Suprapubic skin (tissue), 4 donors: Measurements from ENCODE around the gene PHLDB2. TPM values are rescaled to one million over a fixed set of nuclear protein-coding genes. Genes with fewer than 3 reads are reported as not detected.

ENCODE experiments used
- DNase-seq, 2 donors: peaks; one replicate each; pipeline ENCODE4 v3.0.0-alpha.2; 2019; ENCODE audit warnings: low spot score in 2 of 2
- H3K27ac ChIP-seq: fragments of 200-600 bp; sonication (generic); one replicate; pipeline ENCODE4 v1.5.1; 2019
- H3K27me3 ChIP-seq: fragments of 200-600 bp; sonication (generic); one replicate; pipeline ENCODE4 v1.5.1; 2019
- H3K36me3 ChIP-seq: fragments of 200-600 bp; sonication (generic); one replicate; pipeline ENCODE4 v1.5.1; 2019
- H3K4me1 ChIP-seq: fragments of 200-600 bp; sonication (generic); one replicate; pipeline ENCODE4 v1.5.1; 2019
- H3K4me3 ChIP-seq: fragments of 200-600 bp; sonication (generic); one replicate; pipeline ENCODE4 v1.5.1; 2019; ENCODE audit warnings: mild to moderate bottlenecking
- H3K9me3 ChIP-seq: fragments of 200-600 bp; sonication (generic); one replicate; pipeline ENCODE4 v1.5.1; 2019
- EP300 ChIP-seq: sonication (generic); formaldehyde crosslinking; IDR thresholded peaks from one replicate; pipeline ENCODE4 v1.6.1; 2017; ENCODE audit warnings: antibody characterized with exemption
- POLR2A ChIP-seq, 2 donors: fragments of 450-650 bp; IDR thresholded peaks; one replicate each; pipeline ENCODE4 v1.6.1; 2017; ENCODE audit warnings: antibody characterized with exemption in 2 of 2, mild to moderate bottlenecking in 2 of 2, moderate library complexity in 2 of 2
- POLR2AphosphoS5 ChIP-seq, 3 donors: sonication (generic); formaldehyde crosslinking; IDR thresholded peaks; one replicate each; pipeline ENCODE4 v1.6.1; 2017; ENCODE audit warnings: antibody characterized with exemption in 3 of 3
- WGBS: methylation state at CpG from one replicate; pipeline ENCODE4 v1.1.5; 2018; 5-methylcytosine and 5-hydroxymethylcytosine counted together
- total RNA-seq, 4 donors: library from RNA; depleted of rRNA; stranded (reverse); fragments of >200 nt; gene quantifications; one replicate each; pipeline ENCODE4 v1.1.0, GENCODE V29; 2016
- TF ChIP-seq, protein P1 (sequence below), 2 donors: fragments of 200-600 bp in 1 of 2; fragments of 450-650 bp in 1 of 2; sonication (generic) in 1 of 2; IDR thresholded peaks; one replicate each; pipeline ENCODE4 v1.5.1; 2016 to 2019; ENCODE audit warnings: antibody characterized with exemption in 2 of 2, mild to moderate bottlenecking in 1 of 2, moderate library complexity in 1 of 2

The PHLDB2 gene
- total RNA-seq, 4 donors from 2014 or later = 39.8 to 107 (median 60.7) TPM

DNA sequence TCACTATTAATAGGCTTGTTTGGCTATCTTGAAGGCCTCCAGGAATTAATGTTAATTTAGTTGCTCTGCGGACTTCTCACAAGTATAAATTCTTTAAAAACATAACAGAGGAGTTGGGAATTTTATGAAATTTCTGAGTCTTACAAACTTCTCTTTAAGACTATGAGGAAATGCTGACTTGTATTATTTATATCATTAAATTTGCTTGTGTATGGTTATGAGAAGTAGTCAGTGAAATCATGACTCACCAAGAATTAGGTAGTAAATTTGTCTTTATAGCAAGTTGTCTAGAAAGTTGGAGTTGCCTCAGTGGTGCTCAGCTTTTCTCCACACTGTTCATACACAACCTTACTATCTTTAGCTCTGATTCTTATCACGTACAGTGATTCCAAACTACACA is 26.5 kb downstream of the PHLDB2 start:
- TF ChIP-seq EP300 (no peak), POLR2A (IDR thresholded peaks at IDR 0.05) (no peak), POLR2AphosphoS5 (IDR thresholded peaks at IDR 0.05) (no peak)
- TF ChIP-seq, protein P1, sequence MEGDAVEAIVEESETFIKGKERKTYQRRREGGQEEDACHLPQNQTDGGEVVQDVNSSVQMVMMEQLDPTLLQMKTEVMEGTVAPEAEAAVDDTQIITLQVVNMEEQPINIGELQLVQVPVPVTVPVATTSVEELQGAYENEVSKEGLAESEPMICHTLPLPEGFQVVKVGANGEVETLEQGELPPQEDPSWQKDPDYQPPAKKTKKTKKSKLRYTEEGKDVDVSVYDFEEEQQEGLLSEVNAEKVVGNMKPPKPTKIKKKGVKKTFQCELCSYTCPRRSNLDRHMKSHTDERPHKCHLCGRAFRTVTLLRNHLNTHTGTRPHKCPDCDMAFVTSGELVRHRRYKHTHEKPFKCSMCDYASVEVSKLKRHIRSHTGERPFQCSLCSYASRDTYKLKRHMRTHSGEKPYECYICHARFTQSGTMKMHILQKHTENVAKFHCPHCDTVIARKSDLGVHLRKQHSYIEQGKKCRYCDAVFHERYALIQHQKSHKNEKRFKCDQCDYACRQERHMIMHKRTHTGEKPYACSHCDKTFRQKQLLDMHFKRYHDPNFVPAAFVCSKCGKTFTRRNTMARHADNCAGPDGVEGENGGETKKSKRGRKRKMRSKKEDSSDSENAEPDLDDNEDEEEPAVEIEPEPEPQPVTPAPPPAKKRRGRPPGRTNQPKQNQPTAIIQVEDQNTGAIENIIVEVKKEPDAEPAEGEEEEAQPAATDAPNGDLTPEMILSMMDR (IDR thresholded peaks at IDR 0.05) = no peak
- WGBS = 92% methylated on average over 2 of the region's 2 CpGs
- H3K4me3 ChIP-seq = no peak overlapping the region
- no peak for DNase-seq
- peaks cover 10% of the 10 kb centered on the region for H3K36me3 ChIP-seq
- H3K9me3 ChIP-seq = peaks cover 6% of the 10 kb centered on the region
- no peaks in the 10 kb centered on the region for H3K27me3 ChIP-seq
- H3K4me1 ChIP-seq = no peaks in the 10 kb centered on the region
- no peak overlapping the region for H3K27ac ChIP-seq

GRCh38 chr3:111890051-111890580 is 31.1 kb downstream of the PHLDB2 start:
- Histone ChIP-seq H3K36me3 (peaks cover 1% of the 10 kb centered on the region), H3K27ac (no peak overlapping the region), H3K9me3 (no peaks in the 10 kb centered on the region), H3K27me3 (no peaks in the 10 kb centered on the region), H3K4me3 (no peak overlapping the region), H3K4me1 (no peaks in the 10 kb centered on the region)
- WGBS = 56% methylated on average over 5 of the region's 5 CpGs
- no peak for DNase-seq
- TF ChIP-seq POLR2A (IDR thresholded peaks at IDR 0.05) = no peak
- no peak for TF ChIP-seq POLR2AphosphoS5 (IDR thresholded peaks at IDR 0.05)

DNA sequence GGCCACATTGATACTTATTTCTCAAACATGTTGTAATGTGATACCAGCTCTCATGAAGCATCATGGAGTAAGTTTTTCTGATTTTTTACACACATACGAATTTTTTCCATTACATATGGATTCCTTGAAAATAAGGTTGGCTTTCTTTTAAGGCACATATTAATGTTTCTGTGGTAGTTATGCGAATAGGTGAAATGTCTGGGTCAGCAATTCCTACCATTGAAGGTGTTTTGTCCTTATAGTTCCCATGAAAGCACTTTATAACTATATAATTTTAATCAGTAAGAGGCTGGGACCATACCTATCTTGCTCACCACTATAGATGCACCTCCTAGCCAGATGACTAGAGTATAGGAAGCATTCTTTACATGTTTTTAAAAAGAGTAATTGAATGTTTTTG is 33.0 kb downstream of the PHLDB2 start:
- WGBS = 94% methylated on average over 2 of the region's 2 CpGs
- no peaks in the 10 kb centered on the region for H3K9me3 ChIP-seq
- TF ChIP-seq, protein P1 (IDR thresholded peaks at IDR 0.05) = no peak
- no peak overlapping the region for H3K27ac ChIP-seq
- H3K36me3 ChIP-seq = no peaks in the 10 kb centered on the region
- H3K4me3 ChIP-seq = no peak overlapping the region
- no peaks in the 10 kb centered on the region for H3K27me3 ChIP-seq
- H3K4me1 ChIP-seq = no peaks in the 10 kb centered on the region
- no peak for DNase-seq

DNA sequence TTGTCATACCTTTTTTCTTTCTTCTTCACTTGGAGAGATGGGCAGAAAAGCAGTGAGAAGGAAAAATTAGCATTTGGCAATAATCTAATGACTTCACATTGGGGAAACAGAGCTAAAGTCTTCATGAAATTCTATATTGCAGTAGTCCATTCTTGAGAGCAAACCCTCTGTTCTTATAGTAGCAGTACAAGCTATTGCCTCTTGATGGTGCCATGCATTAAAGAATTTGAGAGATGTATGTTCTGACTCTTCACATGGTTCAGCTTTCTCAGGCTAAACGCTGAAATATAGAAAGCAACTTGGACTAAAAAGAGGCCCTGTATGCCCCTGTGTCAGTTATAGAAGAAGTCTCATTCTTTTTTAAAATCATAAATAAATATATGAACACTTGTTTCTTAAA is 36.0 kb downstream of the PHLDB2 start:
- Histone ChIP-seq H3K9me3 (no peaks in the 10 kb centered on the region), H3K27me3 (no peaks in the 10 kb centered on the region), H3K4me1 (no peaks in the 10 kb centered on the region), H3K36me3 (no peaks in the 10 kb centered on the region), H3K4me3 (no peak overlapping the region), H3K27ac (no peak overlapping the region)
- no peak for DNase-seq
- TF ChIP-seq POLR2A (IDR thresholded peaks at IDR 0.05) (no peak), POLR2AphosphoS5 (IDR thresholded peaks at IDR 0.05) (no peak), EP300 (no peak)
- TF ChIP-seq, protein P1 (IDR thresholded peaks at IDR 0.05) = no peak
- WGBS = 47% methylated on average over 1 of the region's 1 CpG

DNA sequence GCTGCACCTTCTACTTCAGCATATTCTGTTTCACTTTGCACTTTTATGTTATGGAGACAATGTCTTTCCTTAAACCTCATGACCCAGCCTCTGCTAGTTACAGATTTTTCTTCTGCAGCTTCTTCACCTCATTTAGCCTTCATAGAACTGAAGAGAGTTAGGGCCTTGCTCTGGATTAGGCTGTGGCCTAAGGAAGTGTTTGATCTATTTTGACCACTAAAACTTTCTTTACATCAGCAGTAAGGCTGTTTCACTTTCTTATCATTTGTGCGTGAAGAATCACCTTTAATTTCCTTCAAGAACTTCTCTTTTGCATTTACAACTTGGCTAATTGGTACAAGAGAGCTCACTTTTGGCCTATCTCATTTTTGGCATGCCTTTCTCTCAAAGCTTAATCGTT is 40.9 kb downstream of the PHLDB2 start:
- DNase-seq = no peak
- Histone ChIP-seq H3K4me1 (no peaks in the 10 kb centered on the region), H3K27me3 (no peaks in the 10 kb centered on the region), H3K4me3 (no peak overlapping the region), H3K9me3 (no peaks in the 10 kb centered on the region), H3K36me3 (no peaks in the 10 kb centered on the region), H3K27ac (no peak overlapping the region)
- no peak for TF ChIP-seq POLR2A (IDR thresholded peaks at IDR 0.05)
- 42% methylated on average over 2 of the region's 2 CpGs for WGBS

DNA sequence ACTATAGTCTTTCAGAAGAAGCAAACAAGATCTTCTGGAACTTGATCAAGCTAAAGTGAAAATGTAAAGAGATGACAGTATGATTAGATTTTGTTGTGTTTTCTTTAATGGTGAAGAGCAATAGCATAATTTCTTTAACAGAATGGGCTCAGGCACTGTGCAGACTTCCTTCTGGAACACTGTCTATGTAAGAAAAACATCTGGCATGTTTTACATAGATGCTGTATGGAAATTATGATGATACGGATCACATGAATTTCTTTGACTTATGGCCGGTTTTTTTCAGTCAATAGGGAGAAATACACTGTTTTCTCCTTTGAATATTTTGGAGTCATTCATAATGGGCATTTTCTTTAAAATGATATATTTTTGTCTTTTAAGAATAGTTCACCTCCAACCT is 42.6 kb downstream of the PHLDB2 start:
- Histone ChIP-seq H3K27me3 (no peaks in the 10 kb centered on the region), H3K36me3 (no peaks in the 10 kb centered on the region), H3K9me3 (no peaks in the 10 kb centered on the region), H3K27ac (no peak overlapping the region), H3K4me3 (no peak overlapping the region), H3K4me1 (no peaks in the 10 kb centered on the region)
- DNase-seq = no peak
- 66% methylated on average over 2 of the region's 2 CpGs for WGBS
- TF ChIP-seq, protein P1 (IDR thresholded peaks at IDR 0.05) = no peak
- TF ChIP-seq POLR2AphosphoS5 (IDR thresholded peaks at IDR 0.05) (no peak), EP300 (no peak), POLR2A (IDR thresholded peaks at IDR 0.05) (no peak)
